Activated effector memory CD4-positive, alpha-beta T cell treated with anti-CD3 and anti-CD28 coated beads, Interleukin-2, amount 50 U/mL, for 16 hours (primary cell): Measurements from ENCODE around the gene MAP2K5.

Source experiments
- DNase-seq: peaks from one replicate; pipeline ENCODE4 v3.0.0-alpha.2; 2020

Gene MAP2K5

DNA sequence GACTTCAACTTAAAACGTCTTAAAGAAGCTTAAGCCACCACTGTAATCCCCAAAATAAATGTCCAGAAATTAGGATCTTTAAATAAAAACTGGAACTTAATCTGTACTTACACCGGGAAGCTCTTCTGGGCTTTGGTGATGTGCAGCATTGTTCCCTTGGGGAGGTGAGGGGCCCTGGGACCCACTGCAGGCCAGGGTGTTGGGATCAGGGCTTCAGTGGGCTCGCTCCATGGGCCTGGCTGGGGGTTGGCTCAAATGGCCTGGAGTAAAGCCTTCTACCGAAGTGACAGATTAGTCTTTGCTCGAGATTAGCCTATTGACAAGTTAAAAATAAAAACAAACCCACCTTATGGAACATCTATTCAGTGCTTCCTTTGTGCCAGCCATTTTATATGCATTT lies 303.5 kb downstream of the MAP2K5 start:
- no peak for DNase-seq

DNA sequence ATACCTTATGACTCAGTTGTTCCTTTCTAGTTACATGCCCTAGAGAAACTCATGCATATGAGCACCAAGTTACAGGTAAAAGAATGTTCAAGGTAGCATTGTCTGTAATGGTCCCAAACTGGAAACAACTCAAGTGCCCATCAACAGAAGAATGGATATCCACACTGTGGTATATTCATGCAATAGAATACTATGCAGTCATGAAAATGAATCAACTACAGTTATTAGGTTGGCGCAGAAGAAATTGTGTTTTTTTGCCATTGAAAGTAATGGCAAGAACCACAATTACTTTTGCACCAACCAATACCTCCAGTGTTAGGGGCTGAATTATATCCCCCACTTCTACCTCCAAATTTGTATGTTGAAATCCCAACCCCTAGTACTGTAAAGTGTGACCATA lies 307.0 kb downstream of the MAP2K5 start:
- no peak for DNase-seq

DNA sequence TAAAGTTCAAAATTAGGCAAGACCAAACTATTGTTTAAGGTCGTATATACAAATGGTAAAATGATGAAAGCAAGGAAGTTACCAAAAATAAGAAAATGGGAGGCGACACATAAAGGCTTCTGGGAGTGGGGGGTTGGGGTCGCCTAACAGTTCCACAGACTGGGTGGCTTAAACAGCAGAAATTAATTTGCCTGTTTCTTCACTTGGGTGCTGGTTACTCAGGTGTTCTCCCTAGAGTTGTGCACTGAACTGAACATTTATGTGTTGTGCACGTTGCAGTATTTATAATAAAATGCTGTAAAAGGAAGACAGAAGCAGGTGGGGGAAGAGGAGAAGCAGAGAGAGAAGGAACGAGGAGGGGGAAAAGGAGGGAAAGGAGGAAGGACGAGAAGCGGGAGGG lies 307.8 kb downstream of the MAP2K5 start:
- DNase-seq: no peak

DNA sequence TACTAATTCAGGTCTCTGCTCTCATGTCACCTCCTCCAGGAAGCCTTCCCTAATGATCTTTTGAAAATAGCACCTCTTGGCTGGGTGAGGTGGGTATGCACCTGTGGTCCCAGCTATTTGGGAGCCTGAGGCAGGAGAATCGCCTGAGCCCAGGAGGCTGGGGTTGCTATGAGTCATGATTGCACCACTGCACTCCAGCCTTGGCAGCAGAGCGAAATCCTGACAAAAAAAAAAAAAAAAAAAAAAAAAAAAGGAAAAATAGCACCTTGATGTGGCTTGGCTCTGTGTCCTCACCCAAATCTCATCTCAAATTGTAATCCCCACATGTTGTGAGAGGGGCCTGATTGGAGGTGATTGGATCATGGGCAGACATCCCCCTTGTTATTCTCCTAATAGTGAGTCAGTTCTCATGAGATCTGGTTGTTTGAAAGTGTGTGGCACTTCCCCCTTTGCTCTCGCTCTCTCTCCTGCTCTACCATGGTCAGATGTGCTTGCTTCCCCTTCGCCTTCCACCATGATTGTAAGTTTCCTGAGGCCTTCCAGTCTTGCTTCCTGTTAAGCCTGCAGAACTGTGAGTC lies 308.6 kb downstream of the MAP2K5 start:
- no peak for DNase-seq

DNA sequence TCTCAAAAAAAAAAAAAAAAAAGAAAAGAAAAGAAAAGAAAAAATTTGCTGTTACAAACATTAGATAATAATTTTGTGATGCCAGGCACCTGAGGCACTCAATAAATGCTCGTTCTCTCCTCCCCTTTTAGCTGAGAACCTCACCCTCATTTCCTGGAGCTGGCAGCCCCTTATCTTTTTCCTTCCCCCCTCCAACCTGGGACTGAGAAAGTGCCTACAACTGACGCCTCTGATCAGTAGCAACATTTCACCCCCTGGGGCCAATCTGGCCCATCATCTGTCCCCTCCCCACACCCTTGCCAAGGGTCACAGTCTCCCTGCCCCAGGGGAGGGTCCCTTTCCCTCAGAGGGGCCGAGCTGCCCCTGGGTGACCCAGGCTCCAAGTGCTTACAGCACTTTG lies 309.9 kb downstream of the MAP2K5 start:
- no peak for DNase-seq

DNA sequence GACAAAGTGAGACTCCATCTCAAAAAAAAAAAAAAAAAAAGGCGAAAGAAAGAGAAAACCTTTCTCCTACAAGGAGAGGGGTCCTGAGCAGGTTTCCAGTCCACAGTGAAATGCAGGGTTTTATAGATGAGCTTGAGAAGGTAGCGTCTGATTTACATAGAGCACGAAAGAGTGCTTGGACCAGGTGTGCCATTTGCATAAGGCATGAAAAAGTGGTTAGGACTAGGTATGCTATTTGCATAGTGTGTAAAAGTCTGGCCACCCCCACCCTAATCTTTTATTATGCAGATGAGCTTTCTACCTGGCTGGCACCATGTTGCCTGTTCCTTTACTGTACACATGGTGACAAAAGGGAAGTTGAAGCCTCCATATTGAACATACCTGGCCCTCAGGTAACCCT lies 311.0 kb downstream of the MAP2K5 start:
- DNase-seq: no peak

DNA sequence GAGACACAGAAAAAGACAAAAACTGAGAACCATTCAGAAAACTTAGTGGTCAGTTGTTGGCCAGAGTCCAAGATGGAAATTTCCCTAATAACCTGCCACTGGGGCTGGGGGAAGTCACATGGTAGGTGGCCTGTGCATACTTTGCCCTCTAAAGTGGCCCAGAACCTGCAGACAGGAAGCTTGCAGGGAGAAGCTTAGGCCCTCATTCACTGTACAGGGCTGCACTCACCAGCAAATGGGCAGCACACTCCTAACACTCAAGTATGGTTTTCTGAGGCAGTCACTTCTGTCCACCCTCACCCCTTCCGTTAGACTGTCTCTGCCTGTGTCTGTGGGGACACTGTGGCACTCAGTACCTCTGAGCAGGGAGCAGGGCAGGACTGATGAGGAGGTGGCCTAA lies 311.9 kb downstream of the MAP2K5 start:
- no peak for DNase-seq

DNA sequence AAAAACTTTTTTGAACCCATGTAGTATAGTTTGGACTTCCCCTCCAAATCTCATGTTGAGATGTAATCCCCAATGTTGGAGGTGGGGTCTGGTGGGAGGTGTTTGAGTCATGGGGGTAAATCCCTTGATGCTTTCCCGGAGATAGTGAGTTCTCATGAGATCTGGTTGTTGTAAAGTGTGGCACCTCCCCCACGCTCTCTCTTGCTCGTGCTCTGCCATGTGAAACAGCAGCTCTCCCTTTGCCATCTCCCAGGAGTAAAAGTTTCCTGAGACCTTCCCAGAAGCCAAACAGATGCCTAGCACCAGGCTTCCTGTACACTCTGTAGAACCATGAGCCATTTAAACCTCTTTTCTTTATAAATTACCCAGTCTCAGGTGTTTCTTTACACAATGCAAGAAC lies 313.3 kb downstream of the MAP2K5 start:
- no peak for DNase-seq
